HG03045 (cell line): ENCODE measurements around the gene WWC2.
"Not testable (repeated sequence)": the region's sequence is repeated elsewhere in the genome, so short reads cannot be mapped to it uniquely, and the experiment has no call there.

Source experiments
- ATAC-seq: cut with Tn5 transposase; IDR thresholded peaks from one replicate; pipeline ENCODE4 v1.9.1; 2021; ENCODE audit warnings: mild to moderate bottlenecking, moderate library complexity; ENCODE audit not compliant: unreplicated experiment

Gene WWC2

DNA sequence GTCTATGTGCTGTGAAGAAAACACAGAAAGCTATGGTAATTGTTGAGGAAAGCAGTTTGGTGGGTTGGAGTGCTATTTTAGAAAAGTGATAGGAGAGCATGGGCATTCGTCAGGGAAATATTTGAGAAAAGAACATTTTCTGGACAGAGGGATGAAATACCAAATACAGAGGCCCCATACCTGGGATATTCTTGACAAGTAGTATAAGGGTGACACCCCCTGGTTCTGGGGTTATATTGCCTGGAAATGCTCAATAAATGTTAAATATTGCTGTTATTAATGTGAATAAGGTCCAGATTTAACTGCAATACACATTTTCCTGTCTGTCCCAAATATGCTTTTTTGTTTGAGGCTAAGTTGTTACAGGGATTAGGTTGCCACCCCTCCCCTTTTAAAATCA lies 42.9 kb downstream of the WWC2 start:
- no peak for ATAC-seq

- ATAC-seq: no peak
These were observed 43.8 kb downstream of the WWC2 start for GRCh38 chr4:183142571-183143550.

DNA sequence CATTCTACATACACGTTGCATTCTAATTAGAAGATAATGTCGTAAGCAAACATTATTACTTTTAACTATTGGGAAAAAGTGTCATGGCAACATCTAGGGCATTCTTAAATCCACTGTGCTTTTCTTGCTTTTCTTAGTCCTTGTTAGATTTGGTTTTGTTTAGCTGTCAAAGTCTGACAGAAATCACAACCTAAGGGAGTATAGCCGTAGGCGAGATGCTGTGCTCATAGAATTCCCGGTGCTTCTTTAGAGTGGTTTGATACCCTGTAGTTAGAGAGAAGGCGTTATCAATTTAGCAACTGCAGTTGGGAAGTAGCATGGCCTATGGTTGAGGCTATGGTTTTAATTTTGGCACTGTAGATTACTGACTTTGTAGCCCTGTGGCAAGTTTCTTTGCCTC lies 45.7 kb downstream of the WWC2 start:
- ATAC-seq: no peak

GRCh38 chr4:183145773-183146172 lies 46.7 kb downstream of the WWC2 start:
- ATAC-seq: no peak

DNA sequence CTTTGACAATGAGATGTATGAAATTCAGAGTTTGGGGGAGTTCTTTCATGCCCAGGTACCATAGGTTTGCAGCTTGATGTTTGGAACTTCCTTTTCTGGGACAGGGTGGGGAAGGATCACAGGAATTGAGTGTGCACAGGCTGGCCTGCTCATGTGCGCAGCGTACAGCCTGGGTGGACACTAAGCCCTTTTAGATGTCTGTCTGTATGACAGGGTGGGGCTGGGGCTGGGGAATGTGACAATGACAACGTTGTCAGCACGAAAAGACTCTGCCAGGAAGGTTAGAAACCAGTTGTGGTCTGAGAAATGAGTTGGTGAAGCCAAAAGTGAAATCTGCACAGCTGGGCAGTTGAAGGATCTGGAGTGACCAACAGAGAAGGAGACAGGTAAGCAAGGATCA lies 47.4 kb downstream of the WWC2 start:
- ATAC-seq: no peak

GRCh38 chr4:183147196-183147595 lies 48.1 kb downstream of the WWC2 start:
- no peak for ATAC-seq

- no peak for ATAC-seq
These were observed 48.9 kb downstream of the WWC2 start for GRCh38 chr4:183147983-183148382.

GRCh38 chr4:183149616-183150539 lies 50.8 kb downstream of the WWC2 start:
- no peak for ATAC-seq

DNA sequence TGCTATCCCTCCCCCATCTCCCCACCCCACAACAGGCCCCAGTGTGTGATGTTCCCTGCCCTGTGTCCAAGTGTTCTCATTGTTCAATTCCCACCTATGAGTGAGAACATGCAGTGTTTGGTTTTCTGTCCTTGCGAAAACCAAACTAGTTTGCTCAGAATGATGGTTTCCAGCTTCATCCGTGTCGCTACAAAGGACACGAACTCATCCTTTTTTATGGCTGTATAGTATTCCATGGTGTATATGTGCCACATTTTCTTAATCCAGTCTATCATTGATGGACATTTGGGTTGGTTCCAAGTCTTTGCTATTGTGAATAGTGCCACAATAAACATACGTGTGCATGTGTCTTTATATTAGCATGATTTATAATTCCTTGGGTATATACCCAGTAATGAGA lies 51.6 kb downstream of the WWC2 start:
- not testable (repeated sequence) for ATAC-seq

GRCh38 chr4:183152232-183152631 lies 53.2 kb downstream of the WWC2 start:
- not testable (repeated sequence) for ATAC-seq

GRCh38 chr4:183153190-183153916 lies 54.3 kb downstream of the WWC2 start:
- ATAC-seq: no peak

DNA sequence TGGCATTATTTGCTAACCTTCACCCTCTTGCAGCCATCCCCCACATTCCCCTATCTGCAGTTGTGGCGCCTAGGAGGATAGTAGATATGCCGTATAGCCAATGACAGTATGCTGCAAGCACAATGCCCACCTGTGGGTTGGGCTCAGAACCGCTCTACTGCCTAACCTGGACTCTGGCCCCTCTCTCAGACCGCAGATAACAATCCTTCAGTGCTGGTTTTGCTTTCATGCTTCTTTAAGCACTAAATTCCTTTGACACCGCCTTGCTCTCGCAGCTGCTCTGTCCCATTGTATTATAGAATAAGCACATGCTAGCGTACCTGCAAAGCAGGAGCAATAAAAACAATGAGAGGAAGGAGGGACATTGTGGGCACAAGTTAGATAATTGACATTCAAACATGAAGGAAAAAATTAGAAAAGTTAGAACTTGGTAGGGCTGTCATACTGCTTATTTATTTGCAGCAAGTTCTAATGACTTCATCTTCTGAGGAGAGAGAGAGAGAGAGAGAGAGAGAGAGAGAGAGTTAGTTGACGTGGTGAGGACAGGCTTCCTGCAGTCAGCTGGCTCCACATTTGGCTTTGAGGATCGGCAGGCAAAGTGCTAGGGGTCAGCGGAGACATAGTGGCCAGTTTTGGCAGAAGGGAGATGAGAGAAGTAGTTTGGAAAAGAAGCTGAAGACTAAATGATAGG lies 55.8 kb downstream of the WWC2 start:
- ATAC-seq: no peak

DNA sequence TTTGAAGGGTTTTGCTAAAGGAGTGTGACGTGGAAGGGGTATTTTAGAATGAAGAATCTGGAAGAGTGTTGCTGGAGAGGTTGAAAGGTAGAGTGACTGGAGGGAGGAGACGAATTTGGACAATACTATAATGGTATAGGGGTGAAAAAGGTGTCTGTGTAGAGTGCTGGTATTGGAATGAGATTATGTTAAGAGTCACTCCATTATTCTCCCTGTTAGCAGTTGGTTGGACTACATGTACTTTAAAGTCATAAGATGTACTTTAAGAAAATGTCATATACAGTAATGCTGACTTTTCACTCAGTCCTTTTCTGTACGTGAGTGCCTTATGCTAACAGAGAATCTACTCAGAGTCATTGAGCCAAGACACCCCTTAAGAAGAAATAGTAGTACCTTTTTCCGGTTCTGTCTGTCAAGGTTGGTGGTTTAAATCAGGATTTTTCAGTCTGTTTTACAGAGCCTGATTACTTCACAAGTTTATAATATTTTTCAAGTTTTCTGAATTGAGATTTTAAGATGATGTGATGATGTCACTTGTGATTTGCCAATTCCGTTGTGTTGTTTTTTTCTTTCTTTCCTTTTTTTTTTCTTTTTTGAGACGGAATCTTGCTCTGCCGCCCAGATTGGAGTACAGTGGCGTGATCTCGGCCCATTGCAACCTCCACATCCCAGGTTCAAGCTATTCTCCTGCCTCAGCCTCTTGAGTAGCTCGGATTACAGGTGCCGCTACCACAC lies 56.6 kb downstream of the WWC2 start:
- no peak for ATAC-seq

DNA sequence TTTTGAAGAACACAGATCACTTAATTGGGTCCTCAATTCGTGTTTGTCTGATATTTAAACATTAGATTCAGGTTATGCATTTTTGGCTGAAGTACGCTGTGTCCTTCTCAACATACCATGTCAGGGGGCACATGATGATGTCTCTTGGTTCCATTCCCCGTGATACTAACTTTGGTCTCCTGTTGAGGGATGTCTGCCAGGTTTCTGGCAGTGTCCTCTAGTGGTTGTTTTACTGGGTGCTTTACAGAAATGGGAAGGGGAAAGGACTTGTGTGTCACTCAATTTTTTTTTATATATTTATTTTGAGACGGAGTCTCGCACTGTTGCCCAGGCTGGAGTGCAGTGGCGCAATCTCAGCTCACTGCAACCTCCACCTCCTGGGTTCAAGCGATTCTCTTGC lies 58.2 kb downstream of the WWC2 start:
- no peak for ATAC-seq

GRCh38 chr4:183158062-183158461 lies 59.0 kb downstream of the WWC2 start:
- ATAC-seq: no peak

DNA sequence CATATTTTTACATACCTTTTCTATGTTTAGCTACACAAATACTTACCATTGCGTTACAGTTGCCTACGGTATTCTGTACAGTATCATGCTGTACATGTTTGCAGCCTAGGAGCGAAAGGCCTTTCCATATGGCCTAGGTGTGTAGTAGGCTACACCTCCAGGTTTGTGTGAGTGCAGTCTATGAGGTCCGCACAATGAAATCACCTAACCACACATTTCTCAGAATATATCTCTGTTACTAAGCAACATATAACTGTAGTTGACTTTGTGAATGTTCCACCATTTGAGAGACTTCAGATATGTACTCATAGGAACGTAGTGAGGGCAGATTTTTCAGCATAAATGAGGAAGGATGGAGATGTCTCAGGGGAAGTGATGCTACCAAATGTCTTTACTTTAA lies 62.6 kb downstream of the WWC2 start:
- ATAC-seq: no peak

DNA sequence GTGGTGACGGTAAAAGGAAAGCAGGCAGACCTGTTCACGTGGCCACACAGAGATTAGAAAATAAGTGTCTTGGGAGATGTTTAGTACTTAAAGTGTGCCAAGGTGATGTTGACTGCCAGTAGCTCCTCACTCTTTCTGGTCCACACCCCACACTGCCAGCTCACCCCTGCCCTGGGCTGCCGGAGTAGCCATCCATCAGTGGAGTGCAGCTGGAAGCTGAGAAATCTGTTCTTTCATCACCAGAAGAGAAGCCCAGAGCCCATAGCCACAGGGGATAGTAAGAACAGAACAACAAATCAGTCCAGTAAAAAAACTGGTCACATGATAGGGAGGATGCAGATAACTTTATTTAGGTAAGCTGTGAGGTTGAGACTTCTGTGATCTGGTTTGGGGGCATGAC lies 64.1 kb downstream of the WWC2 start:
- no peak for ATAC-seq

DNA sequence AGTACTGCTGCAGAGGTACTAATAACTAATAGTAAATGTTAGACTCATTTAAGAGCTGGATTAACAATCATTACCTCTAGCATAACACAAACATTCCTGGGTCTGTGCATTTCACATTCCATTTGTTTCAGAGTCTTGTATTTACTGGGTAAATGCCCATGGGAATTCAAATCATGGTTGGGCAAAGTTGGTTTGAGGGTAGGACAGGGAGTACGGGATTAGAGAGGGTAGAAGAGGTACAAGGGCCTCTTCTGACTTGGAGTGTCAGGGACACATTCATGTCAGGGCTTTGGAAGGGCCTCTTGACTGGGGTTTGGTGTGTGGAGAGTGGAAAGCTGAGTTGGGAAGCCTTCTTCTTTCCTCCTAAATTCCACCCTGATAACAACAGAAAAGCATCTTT lies 65.9 kb downstream of the WWC2 start:
- no peak for ATAC-seq

- no peak for ATAC-seq
These were observed 66.3 kb downstream of the WWC2 start for GRCh38 chr4:183165376-183165775.

DNA sequence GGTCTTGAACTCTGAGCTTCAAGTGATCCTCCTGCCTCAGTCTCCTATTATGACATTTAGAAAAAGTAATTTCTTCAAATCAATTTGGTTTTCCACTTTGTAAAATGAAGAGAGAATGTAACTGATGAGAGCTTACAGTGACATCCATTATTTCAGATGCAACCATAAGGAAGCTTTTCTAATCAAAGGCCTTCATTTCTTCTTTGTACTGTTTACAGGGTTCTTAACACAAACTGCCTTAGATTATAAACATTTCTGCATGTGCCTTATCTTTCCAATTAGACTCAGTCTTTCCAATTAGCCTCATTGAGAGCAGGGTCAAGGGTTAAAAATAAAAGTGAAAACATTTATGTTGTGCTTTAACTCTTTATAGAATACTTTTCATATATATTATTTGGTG lies 71.8 kb downstream of the WWC2 start:
- ATAC-seq: no peak
